OCI-LY3 (cell line): ENCODE data around the gene COBL.

ENCODE experiments used
- H2AFZ ChIP-seq: fragments of 200-600, 300-600 bp; shearing (Covaris generic); 2 replicates; pipeline ENCODE4 v1.6.0; 2014; ENCODE audit warnings: antibody characterized with exemption, low read depth, low read length
- H3K27ac ChIP-seq: fragments of 200-600, 300-600 bp; sonication (generic); 2 replicates; pipeline ENCODE4 v1.5.1; 2014; ENCODE audit warnings: mild to moderate bottlenecking, low read length, moderate library complexity, mixed read lengths
- H3K27me3 ChIP-seq: fragments of 200-600, 300-600 bp; sonication (generic); 2 replicates; pipeline ENCODE4 v1.6.1; 2014; ENCODE audit warnings: low read depth, low read length, mixed read lengths
- H3K36me3 ChIP-seq: fragments of 200-600, 300-600 bp; sonication (generic); replicated peaks from 2 replicates; pipeline ENCODE3; 2014; ENCODE audit warnings: low read depth, low read length, mixed read lengths
- H3K4me1 ChIP-seq: fragments of 300-600, 200-600 bp; sonication (generic); 2 replicates; pipeline ENCODE4 v1.6.1; 2014; ENCODE audit warnings: low read length, mixed read lengths
- H3K4me2 ChIP-seq: fragments of 200-600, 300-600 bp; sonication (generic); 2 replicates; pipeline ENCODE4 v1.6.1; 2014; ENCODE audit warnings: low read length, mixed read lengths
- H3K4me3 ChIP-seq: fragments of 300-600, 200-600 bp; sonication (generic); 2 replicates; pipeline ENCODE4 v1.5.1; 2014; ENCODE audit warnings: antibody characterized with exemption, mild to moderate bottlenecking, low read length, moderate library complexity
- H3K79me2 ChIP-seq: fragments of 300-600, 200-600 bp; shearing (Covaris generic); 2 replicates; pipeline ENCODE4 v1.6.1; 2014; ENCODE audit warnings: mild to moderate bottlenecking, low read length, mixed read lengths
- H3K9ac ChIP-seq: fragments of 300-600, 200-600 bp; shearing (Covaris generic); 2 replicates; pipeline ENCODE4 v1.6.0; 2014; ENCODE audit warnings: mild to moderate bottlenecking, low read length, moderate library complexity
- H3K9me3 ChIP-seq: fragments of 200-600, 300-600 bp; shearing (Covaris generic); 2 replicates; pipeline ENCODE4 v1.6.1; 2014; ENCODE audit warnings: low read length, mixed read lengths; ENCODE audit not compliant: insufficient read depth
- H4K20me1 ChIP-seq: fragments of 200-600, 300-600 bp; sonication (generic); 2 replicates; pipeline ENCODE4 v1.6.1; 2016; ENCODE audit warnings: low read length, mixed read lengths; ENCODE audit not compliant: insufficient read depth
- CTCF ChIP-seq: fragments of 200-600, 300-600 bp; sonication (generic); IDR thresholded peaks from 2 replicates; pipeline ENCODE4 v1.5.1; 2014; ENCODE audit warnings: antibody characterized with exemption, low read length, low read depth
- EZH2phosphoT487 ChIP-seq: fragments of 200-600 bp; shearing (Covaris generic); IDR thresholded peaks from 2 replicates; pipeline ENCODE4 v1.6.1; 2018; ENCODE audit warnings: antibody characterized with exemption, mixed run types, low read depth

The COBL gene

GRCh38 chr7:51090411-51090810 lies 226.2 kb downstream of the COBL start:
- Histone ChIP-seq H3K79me2 (no peaks in the 10 kb centered on the region), H2AFZ (no peak overlapping the region), H3K4me3 (no peak overlapping the region), H4K20me1 (no peaks in the 10 kb centered on the region), H3K9ac (no peak overlapping the region), H3K27ac (no peak overlapping the region), H3K9me3 (peaks cover 9% of the 10 kb centered on the region), H3K4me1 (no peaks in the 10 kb centered on the region), H3K27me3 (no peaks in the 10 kb centered on the region), H3K36me3 (no peaks in the 10 kb centered on the region), H3K4me2 (no peak overlapping the region)
- TF ChIP-seq CTCF (no peak), EZH2phosphoT487 (no peak)

DNA sequence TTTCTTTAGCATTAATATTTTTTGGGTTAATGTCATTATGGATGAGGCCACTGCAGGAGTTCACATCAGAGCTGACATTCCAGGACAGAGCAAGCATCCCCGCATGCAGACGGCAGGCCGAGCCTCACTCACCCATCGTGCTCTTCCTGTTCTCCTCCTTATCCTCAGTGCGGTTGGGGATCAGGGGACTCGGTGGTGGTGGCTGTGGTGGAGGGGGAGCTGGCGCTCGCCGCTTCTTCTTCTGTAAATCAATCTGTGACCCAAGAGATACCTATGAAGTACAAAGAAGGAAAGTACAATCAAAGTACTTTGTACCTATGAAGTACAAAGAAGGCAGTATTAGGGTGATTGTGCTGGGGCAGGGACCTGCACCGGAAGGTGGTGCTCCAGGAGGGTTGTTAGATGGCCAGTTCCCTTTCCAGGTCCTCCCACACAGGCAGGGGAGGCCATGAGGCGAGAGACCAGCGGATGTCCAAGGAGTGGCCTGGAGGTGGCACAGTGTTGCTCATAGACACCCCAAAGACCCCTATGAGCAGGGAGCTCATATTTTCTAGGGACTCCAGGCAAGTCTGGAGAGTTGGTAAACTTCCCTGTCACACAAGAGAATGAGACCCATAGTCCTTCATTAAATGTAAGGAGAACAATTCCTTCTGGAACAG lies 231.4 kb downstream of the COBL start:
- H3K4me2 ChIP-seq: no peak overlapping the region
- H4K20me1 ChIP-seq: no peaks in the 10 kb centered on the region
- H3K27ac ChIP-seq: no peak overlapping the region
- H3K79me2 ChIP-seq: no peaks in the 10 kb centered on the region
- no peaks in the 10 kb centered on the region for H3K9me3 ChIP-seq
- no peaks in the 10 kb centered on the region for H3K36me3 ChIP-seq
- H3K4me3 ChIP-seq: no peak overlapping the region
- no peaks in the 10 kb centered on the region for H3K4me1 ChIP-seq
- H3K9ac ChIP-seq: no peak overlapping the region
- H2AFZ ChIP-seq: no peak overlapping the region
- TF ChIP-seq CTCF: no peak
- TF ChIP-seq EZH2phosphoT487: no peak
- H3K27me3 ChIP-seq: no peaks in the 10 kb centered on the region

DNA sequence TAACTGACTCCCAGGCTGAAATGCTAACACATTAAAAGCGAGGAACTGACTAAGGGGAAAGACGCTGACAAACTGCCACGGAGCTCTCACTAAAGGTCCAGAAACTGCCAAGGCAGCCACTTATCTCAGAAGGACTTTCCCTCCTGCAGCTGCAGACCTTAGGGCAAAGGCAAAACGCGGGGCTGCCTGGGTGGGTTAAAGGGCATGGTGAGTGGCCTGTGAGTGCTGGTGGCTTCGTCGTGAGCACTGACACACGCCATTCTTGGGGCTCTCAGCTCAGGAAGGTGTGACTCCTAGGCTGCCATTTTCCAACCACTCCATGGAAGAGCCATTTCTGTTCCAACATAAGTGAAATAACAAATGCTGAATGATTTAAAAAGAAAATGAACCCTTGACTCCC lies 232.5 kb downstream of the COBL start:
- H3K27ac ChIP-seq: no peak overlapping the region
- no peaks in the 10 kb centered on the region for H3K79me2 ChIP-seq

More for the DNA sequence above, 232.5 kb downstream of the COBL start:
- Histone ChIP-seq H3K27me3 (no peaks in the 10 kb centered on the region), H2AFZ (no peak overlapping the region), H3K4me2 (no peak overlapping the region), H3K4me1 (no peaks in the 10 kb centered on the region), H3K36me3 (no peaks in the 10 kb centered on the region), H3K4me3 (no peak overlapping the region), H3K9ac (no peak overlapping the region), H3K9me3 (no peaks in the 10 kb centered on the region), H4K20me1 (no peaks in the 10 kb centered on the region)
- TF ChIP-seq CTCF (no peak), EZH2phosphoT487 (no peak)
